Ishikawa (cell line): ENCODE results near the gene RUVBL1.

Experiments used
- CEBPB ChIP-seq: IDR thresholded peaks from 2 replicates; pipeline ENCODE4 v1.6.1; 2012
- CREB1 ChIP-seq: IDR thresholded peaks from 2 replicates; pipeline ENCODE4 v1.6.1; 2012; ENCODE audit warnings: low read depth
- EP300 ChIP-seq: IDR thresholded peaks from 2 replicates; pipeline ENCODE4 v1.6.1; 2012; ENCODE audit warnings: borderline replicate concordance
- TAF1 ChIP-seq: IDR thresholded peaks from 2 replicates; pipeline ENCODE4 v1.6.1; 2012; ENCODE audit warnings: low read depth, mild to moderate bottlenecking
- TEAD4 ChIP-seq: IDR thresholded peaks from 2 replicates; pipeline ENCODE4 v1.6.1; 2012
- YY1 ChIP-seq: IDR thresholded peaks from 2 replicates; pipeline ENCODE4 v1.6.1; 2012; ENCODE audit warnings: low read depth
- TF ChIP-seq, protein P1 (sequence below): IDR thresholded peaks from 2 replicates; pipeline ENCODE4 v1.6.1; 2012; ENCODE audit warnings: low read depth, mild to moderate bottlenecking

DNA sequence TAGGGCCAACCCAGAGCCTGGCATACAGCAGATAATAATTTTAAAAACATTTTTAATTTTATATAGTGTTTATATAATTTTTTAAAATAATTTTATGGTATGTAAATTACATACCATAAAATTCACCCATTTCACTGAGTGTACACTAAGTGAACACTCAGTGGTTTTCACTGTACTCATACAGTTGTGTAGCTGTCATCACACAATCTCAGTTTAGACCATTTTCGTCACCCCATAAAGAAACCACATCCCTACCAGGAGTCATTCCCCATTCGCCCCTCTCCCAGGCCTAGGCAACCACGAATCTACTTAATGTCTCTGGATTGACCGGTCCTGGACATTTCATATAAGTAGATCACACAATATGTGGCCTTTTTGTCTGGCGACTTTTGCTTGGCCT lies 39.8 kb upstream of the RUVBL1 start:
- TF ChIP-seq EP300 (no peak), TAF1 (no peak), CEBPB (no peak), TEAD4 (no peak), YY1 (no peak), CREB1 (no peak)
- TF ChIP-seq, protein P1, sequence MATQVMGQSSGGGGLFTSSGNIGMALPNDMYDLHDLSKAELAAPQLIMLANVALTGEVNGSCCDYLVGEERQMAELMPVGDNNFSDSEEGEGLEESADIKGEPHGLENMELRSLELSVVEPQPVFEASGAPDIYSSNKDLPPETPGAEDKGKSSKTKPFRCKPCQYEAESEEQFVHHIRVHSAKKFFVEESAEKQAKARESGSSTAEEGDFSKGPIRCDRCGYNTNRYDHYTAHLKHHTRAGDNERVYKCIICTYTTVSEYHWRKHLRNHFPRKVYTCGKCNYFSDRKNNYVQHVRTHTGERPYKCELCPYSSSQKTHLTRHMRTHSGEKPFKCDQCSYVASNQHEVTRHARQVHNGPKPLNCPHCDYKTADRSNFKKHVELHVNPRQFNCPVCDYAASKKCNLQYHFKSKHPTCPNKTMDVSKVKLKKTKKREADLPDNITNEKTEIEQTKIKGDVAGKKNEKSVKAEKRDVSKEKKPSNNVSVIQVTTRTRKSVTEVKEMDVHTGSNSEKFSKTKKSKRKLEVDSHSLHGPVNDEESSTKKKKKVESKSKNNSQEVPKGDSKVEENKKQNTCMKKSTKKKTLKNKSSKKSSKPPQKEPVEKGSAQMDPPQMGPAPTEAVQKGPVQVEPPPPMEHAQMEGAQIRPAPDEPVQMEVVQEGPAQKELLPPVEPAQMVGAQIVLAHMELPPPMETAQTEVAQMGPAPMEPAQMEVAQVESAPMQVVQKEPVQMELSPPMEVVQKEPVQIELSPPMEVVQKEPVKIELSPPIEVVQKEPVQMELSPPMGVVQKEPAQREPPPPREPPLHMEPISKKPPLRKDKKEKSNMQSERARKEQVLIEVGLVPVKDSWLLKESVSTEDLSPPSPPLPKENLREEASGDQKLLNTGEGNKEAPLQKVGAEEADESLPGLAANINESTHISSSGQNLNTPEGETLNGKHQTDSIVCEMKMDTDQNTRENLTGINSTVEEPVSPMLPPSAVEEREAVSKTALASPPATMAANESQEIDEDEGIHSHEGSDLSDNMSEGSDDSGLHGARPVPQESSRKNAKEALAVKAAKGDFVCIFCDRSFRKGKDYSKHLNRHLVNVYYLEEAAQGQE: no peak
